Hindlimb muscle (tissue), 1 donor: ENCODE data around the gene TMEM204. TPM values are rescaled to one million over a fixed set of nuclear protein-coding genes. Genes with fewer than 3 reads are reported as not detected.

Experiments used
- DNase-seq: peaks from one replicate; pipeline ENCODE4 v3.0.0-alpha.2; 2013
- polyA plus RNA-seq: library from polyadenylated mRNA; unstranded; fragments of 120-200 nt; gene quantifications from one replicate; pipeline ENCODE4 v1.2.1, GENCODE V29; 2013; ENCODE audit not compliant: insufficient read length

Gene TMEM204
- polyA plus RNA-seq, 1 donor: 16.2 TPM

DNA sequence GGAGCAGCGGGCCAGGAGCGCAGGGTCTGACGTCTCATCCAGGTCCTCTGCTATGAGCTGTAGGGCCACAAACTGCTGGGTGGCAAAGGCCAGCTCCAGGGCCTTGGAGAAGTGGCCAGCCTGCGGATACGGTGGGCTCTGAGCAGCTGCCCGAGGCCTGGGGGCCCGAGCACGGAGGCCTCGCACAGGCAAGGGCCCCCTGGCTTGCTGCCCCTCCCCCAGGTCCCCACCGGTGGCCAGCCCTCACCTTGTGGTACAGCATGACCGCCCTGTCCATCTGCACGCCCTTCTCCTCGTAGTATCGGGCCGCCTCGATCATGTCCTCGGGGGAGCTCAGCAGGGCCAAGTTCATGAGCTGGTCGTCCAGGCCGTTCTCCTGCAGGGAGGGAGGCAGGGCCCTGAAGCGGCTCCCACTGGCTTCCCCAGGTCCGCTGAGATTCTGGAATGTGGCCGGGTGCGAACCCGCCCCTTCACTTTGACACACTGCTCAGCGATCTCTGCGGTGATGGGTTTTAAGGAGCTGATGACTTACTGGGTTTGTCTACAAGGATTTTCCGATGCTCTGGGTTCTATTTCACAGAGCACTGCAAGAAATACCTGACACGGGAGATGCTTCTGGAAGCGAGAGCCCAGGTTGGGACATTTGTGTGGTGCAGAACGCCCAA, 9.8 kb upstream of the TMEM204 start:
- no peak for DNase-seq

DNA sequence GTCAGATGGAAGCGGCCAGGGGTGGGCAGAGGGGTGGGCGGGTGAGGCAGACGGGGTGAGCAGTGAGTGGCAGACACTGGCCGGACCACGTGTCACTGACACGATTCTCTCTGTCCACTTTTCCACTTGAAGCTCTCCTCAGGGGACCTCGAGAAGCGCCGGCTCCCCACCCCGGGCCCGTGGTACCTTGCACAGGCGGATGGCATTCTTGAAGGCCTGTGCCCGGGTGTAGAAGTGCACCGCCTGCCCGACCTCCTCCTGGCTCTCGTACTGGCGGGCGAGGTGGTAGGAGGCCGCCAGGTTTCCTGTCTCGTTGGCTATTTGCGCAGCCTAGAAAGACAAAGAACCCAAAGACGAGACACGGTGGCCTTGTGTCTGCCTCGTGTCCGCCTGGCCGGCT, 9.1 kb upstream of the TMEM204 start:
- no peak for DNase-seq

- DNase-seq: no peak
These were observed 7.4 kb upstream of the TMEM204 start for GRCh38 chr16:1525871-1526607.

- DNase-seq: no peak
These were observed 6.6 kb upstream of the TMEM204 start for GRCh38 chr16:1526608-1527555.

DNA sequence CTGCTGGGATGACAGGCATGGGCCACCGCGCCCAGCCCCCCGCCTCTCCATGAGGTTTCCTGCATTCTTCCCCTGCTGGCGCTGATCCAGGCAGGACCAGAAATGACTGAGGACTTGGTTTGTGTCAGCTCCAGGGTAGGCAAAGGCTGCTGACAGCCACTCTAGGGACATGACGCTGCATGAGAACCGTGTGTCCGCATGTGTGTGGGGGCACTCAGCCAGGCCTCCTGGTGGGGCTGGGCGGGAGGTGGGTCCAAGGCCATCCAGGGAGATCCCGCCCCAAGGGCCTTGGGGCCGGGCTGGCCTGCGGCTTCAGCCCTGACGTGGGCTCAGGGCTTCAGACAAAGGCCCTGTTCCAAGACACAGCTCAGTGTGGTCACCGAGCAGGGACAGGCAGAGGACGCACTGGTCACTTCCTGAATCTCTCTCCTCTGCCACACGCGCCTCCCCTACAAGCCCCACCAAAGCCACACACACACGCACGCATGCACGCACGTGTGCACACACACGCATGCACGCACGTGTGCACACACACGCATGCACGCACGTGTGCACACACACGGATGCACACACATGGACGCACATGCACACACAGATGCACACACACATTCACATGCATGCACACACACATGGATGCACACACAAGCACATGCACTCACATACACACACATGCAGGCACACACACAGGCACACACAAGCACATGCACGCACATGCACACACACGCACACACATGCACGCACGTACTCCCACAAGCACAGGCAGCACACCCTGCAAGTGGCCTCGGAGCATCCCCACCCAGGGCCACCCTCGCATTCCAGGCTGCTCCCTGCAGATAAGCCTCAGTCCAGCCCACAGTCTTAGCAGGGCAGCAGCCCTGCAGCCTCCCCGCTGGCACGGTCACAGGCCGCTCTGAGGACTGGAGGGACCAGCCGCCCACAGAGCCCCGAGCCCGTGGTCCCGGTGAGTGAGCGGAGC, 5.3 kb upstream of the TMEM204 start:
- DNase-seq: no peak

DNA sequence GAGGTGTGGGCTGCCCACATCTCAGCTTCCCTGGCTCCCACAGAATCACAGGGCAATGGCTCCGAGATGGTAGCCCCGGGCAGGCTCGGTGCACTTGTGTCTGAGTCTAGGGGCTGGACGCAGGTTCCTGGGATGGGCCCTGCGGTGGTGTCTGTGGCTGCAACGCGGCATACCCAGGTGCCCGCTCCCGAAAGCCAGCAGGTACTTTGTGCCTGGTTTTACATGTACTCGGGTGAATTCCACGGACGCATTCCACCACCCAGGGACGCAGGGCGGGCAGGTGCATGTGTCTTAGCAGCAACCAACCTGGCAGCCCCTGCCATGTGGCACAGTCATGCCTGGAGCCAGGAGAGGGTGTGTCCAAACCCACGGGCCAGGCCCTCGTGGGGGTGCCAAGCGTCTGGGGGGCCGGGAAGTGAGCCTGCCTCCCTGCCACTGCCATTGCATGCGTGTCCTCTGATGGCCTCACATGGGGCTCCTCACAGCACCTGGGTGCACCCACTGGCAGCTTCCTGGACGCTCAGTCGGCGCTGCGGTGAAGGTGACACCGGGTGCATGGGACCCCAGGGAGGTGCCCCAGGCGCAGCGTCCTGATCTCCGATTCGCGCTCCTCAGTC, 4.4 kb upstream of the TMEM204 start:
- DNase-seq: no peak

DNA sequence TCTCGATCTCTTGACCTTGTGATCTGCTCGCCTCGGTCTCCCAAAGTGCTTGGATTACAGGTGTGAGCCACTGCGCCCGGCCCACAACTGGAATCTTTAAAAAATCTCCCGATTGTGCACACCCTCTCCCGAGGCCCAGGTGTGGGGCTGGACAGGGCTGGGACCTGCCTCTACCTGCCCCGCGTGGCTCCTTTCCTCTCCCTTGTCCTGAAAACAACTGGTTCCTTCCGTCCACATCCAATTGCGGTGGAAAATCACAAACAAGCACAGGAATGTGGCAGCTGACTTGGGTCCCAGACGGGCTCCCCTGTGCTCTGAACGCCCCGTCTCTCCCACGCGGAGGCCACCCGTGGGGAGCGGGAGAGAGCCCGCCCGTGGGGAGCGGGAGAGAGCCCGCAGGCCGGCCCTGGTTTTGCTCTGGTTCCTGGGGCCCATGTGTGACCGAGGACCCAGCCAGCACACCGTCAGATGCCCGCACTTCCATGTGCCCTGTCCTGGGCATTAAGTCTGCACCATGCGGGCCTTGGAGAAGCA, 3.0 kb upstream of the TMEM204 start:
- DNase-seq: no peak

GRCh38 chr16:1530883-1531637, 2.4 kb upstream of the TMEM204 start:
- DNase-seq: no peak

DNA sequence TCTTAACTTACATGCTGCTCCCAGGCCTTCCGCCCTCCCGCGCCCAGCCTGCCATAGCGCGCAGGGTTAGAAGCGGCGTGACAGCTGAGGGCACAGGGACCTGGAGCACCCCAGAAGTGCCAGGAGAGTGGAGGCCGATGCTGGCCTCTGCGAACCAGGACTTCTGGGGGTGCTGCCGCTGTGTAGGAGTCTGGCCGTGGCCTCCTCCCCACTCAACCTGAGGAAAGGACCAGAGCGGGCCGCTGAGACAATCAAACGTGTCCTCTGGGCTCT, 1.9 kb upstream of the TMEM204 start:
- no peak for DNase-seq

DNA sequence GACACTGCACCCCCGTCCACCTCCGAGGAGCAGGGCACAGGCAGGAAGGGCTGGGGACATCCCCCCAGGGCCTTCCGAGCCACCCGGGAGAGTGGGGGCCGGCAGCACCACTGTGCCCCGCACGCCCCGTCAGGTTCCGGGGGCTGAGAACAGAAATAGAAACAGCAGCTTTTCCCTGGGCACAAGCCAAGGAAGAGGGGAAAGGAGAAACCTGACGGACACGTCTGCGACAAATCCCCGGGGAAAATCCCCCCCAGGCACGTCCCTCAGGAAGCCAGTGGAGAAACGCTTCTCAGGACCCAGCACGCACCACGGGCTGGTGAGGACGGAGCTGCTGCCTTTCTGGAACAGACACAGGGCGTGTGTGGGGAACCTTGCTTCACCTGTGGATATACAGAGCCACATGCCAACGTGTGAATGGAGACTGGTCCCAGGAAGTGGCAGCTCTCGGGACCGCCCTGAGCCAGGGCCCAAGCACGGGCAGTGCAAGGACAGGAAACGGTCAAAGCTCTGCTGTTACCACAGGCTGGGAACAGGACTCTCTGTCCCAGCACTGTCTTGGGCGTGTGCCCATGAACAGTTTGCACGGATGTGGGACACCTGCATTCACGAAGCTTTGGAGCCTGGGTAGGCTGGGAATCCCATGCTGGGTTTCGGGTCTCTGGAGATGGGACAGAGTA, 1.2 kb upstream of the TMEM204 start:
- DNase-seq: no peak

- no peak for DNase-seq
These were observed 695 bp upstream of the TMEM204 start for GRCh38 chr16:1532771-1533170.

- DNase-seq: no peak
These were observed 855 bp downstream of the TMEM204 start for GRCh38 chr16:1534021-1535020.

DNA sequence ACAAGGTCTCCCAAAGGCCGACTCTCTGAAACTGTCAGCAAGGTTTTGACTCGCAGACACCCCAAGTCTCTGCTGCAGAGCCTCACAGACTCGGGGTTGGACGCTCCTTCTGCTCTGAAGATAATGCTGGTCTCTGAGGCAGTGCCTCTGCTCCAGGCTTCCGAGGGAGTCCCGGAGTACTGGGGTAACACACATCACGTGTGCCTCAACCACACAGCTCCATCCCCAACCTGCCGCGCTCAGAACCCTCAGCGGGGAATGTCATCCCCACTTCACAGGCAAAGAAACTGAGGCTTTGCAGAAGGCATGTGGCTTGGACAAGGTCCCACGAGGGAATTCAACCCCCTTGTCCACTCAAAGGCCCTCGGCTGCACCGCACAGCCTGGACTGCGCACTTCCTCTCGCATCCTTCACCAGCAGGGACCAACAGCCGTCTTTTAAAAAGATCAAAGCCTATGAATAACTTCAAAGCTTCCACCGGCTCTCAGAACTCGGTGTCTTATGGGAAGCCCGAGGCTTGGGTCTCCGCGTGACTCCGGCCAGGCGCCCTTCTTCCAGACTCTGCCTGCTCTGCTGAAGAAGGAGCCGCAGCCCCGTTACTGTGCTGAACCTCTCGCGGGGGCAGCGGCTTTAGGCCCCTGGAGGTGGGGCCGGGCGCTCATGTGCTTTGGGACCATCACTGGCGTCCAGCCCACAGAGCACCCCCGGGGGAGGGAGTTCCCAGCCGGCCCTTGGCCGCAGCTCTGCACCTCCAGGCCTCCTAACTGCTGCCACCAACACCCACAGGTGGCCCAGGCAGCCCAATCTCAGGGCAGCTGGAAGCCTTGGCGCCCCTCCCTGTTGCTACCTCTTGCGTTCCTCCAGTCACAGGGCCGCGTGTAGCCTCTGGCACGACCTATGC, 2.2 kb downstream of the TMEM204 start:
- no peak for DNase-seq

DNA sequence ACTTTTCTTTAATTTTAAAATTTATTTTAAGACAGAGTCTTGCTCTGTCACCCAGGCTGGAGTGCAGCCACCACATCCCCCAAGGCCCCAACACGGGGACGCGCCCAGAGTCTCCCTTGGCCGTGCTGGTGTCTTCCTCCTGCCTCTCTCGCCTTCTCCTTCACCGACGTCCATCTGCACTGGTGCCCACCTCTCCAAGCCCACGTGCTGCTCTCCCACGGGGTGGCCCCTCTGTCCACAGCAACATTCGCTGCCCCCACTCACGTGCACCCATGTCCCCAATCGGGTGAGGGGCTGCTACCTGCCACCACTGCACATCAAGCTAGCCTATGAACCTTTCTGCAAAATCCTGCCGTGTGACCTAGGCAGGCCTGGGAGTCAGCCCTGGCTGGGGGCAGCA, 3.1 kb downstream of the TMEM204 start:
- no peak for DNase-seq

GRCh38 chr16:1537138-1537577, 3.7 kb downstream of the TMEM204 start:
- no peak for DNase-seq

GRCh38 chr16:1537763-1538289, 4.4 kb downstream of the TMEM204 start:
- DNase-seq: no peak

GRCh38 chr16:1538804-1539520, 5.5 kb downstream of the TMEM204 start:
- no peak for DNase-seq
